Parathyroid adenoma (tissue), 2 donors: ENCODE results near the gene KIF19.
"Not testable (repeated sequence)": the region's sequence is repeated elsewhere in the genome, so short reads cannot be mapped to it uniquely, and the experiment has no call there.

ENCODE experiments used
- H2AFZ ChIP-seq: fragments of 300-600 bp; sonication (generic); one replicate; pipeline ENCODE4 v1.7.0; 2017; ENCODE audit warnings: antibody characterized with exemption, mild to moderate bottlenecking
- H3K27ac ChIP-seq: fragments of 300-600 bp; sonication (generic); one replicate; pipeline ENCODE4 v1.7.0; 2017
- H3K27me3 ChIP-seq: fragments of 300-600 bp; sonication (generic); one replicate; pipeline ENCODE4 v1.7.0; 2017; ENCODE audit warnings: low read length; ENCODE audit not compliant: control insufficient read depth, insufficient read depth
- H3K36me3 ChIP-seq: fragments of 300-600 bp; sonication (generic); one replicate; pipeline ENCODE4 v1.7.0; 2017; ENCODE audit warnings: low read length; ENCODE audit not compliant: control insufficient read depth, insufficient read depth
- H3K4me1 ChIP-seq: fragments of 300-600 bp; sonication (generic); one replicate; pipeline ENCODE4 v1.7.0; 2017; ENCODE audit warnings: control low read depth
- H3K4me2 ChIP-seq: fragments of 300-600 bp; sonication (generic); one replicate; pipeline ENCODE4 v1.7.0; 2017; ENCODE audit warnings: low read length
- H3K4me3 ChIP-seq: fragments of 300-600 bp; sonication (generic); one replicate; pipeline ENCODE4 v1.7.0; 2017; ENCODE audit warnings: low read depth, low read length
- H3K79me2 ChIP-seq: fragments of 300-600 bp; sonication (generic); one replicate; pipeline ENCODE4 v1.7.0; 2017; ENCODE audit warnings: control low read depth
- H3K9ac ChIP-seq: fragments of 300-600 bp; sonication (generic); one replicate; pipeline ENCODE4 v1.7.0; 2017; ENCODE audit warnings: mild to moderate bottlenecking
- H3K9me3 ChIP-seq: fragments of 300-600 bp; sonication (generic); one replicate; pipeline ENCODE4 v1.7.0; 2017; ENCODE audit warnings: low read length; ENCODE audit not compliant: control insufficient read depth
- CTCF ChIP-seq: fragments of 300-600 bp; sonication (generic); IDR thresholded peaks from one replicate; pipeline ENCODE4 v1.7.0; 2017; ENCODE audit warnings: antibody characterized with exemption, mild to moderate bottlenecking
- donor health status: primary hyperparathyroidism.

The KIF19 gene

GRCh38 chr17:74281799-74282198, 44.2 kb upstream of the KIF19 start:
- Histone ChIP-seq H3K9me3 (no peaks in the 10 kb centered on the region), H3K4me1 (no peaks in the 10 kb centered on the region), H3K4me2 (no peak overlapping the region)

GRCh38 chr17:74282274-74282586, 43.8 kb upstream of the KIF19 start:
- not testable (repeated sequence) for H2AFZ ChIP-seq, H3K79me2 ChIP-seq, H3K9ac ChIP-seq, H3K27ac ChIP-seq, H3K4me3 ChIP-seq, H3K27me3 ChIP-seq, H3K9me3 ChIP-seq, H3K36me3 ChIP-seq, H3K4me2 ChIP-seq, H3K4me1 ChIP-seq

More at GRCh38 chr17:74281799-74282198, 44.2 kb upstream of the KIF19 start:
- no peak for TF ChIP-seq CTCF
- Histone ChIP-seq H3K27me3 (no peaks in the 10 kb centered on the region), H3K4me3 (no peak overlapping the region), H3K79me2 (no peaks in the 10 kb centered on the region), H3K9ac (no peak overlapping the region), H3K27ac (no peak overlapping the region), H2AFZ (no peak overlapping the region), H3K36me3 (no peaks in the 10 kb centered on the region)

GRCh38 chr17:74282587-74283370, 43.2 kb upstream of the KIF19 start:
- no peak overlapping the region for H3K4me2 ChIP-seq
- H2AFZ ChIP-seq: no peak overlapping the region
- no peak overlapping the region for H3K9ac ChIP-seq
- H3K27ac ChIP-seq: no peak overlapping the region
- H3K79me2 ChIP-seq: no peaks in the 10 kb centered on the region
- no peaks in the 10 kb centered on the region for H3K9me3 ChIP-seq
- H3K36me3 ChIP-seq: no peaks in the 10 kb centered on the region
- no peak overlapping the region for H3K4me3 ChIP-seq
- no peak for TF ChIP-seq CTCF
- H3K27me3 ChIP-seq: no peaks in the 10 kb centered on the region
- H3K4me1 ChIP-seq: no peaks in the 10 kb centered on the region

- Histone ChIP-seq H3K79me2 (no peaks in the 10 kb centered on the region), H3K9me3 (no peaks in the 10 kb centered on the region), H3K9ac (no peak overlapping the region), H3K27ac (no peak overlapping the region), H3K27me3 (no peaks in the 10 kb centered on the region), H2AFZ (no peak overlapping the region), H3K4me1 (no peaks in the 10 kb centered on the region), H3K36me3 (no peaks in the 10 kb centered on the region), H3K4me3 (no peak overlapping the region), H3K4me2 (no peak overlapping the region)
- TF ChIP-seq CTCF: no peak
Observed at GRCh38 chr17:74283371-74283673, 42.7 kb upstream of the KIF19 start.

- no peaks in the 10 kb centered on the region for H3K36me3 ChIP-seq
- H3K4me3 ChIP-seq: no peak overlapping the region
- no peak for TF ChIP-seq CTCF
- no peaks in the 10 kb centered on the region for H3K79me2 ChIP-seq
- no peak overlapping the region for H3K27ac ChIP-seq
- H3K27me3 ChIP-seq: no peaks in the 10 kb centered on the region
- H2AFZ ChIP-seq: no peak overlapping the region
- no peaks in the 10 kb centered on the region for H3K4me1 ChIP-seq
- no peak overlapping the region for H3K4me2 ChIP-seq
- no peaks in the 10 kb centered on the region for H3K9me3 ChIP-seq
- no peak overlapping the region for H3K9ac ChIP-seq
Observed at GRCh38 chr17:74287031-74287602, 38.9 kb upstream of the KIF19 start.
